ENCODE measurements around the gene LRP1B. TPM values are rescaled to one million over a fixed set of nuclear protein-coding genes. Genes with fewer than 3 reads are reported as not detected.

Gene LRP1B
- total and polyA plus RNA-seq, 2 donors (not counting 1 experiment from before 2014, with no cell fraction given), result under 0.01 to 0.01 TPM

DNA sequence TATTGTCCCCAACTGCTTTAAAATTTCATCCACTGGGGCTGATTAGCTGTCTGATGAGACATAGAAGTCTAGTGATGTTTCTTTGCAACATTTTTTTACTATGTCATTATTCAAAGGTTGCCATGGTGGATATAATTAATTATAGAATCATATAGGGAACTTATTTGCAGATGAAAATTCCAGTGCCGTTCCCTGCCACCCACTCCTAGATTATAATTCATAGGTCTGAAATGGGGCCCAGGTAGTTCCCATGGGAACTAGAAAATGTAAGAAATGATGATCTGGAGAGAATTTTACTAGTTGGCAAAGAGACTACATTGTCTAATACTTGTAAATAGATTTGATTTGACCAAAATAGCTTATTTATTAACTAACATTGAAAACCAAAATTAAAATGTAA, 1854.2 kb downstream of the LRP1B start:
- H3K27me3 ChIP-seq (ENCODE audit: control insufficient read depth, insufficient read depth, low read length), result no peaks in the 10 kb centered on the region
- DNase-seq (ENCODE audit: low read depth in 2 of 2), result no peak
- H3K9ac ChIP-seq (ENCODE audit: insufficient read depth, low read length), result no peak overlapping the region
- no peak for TF ChIP-seq EZH2 (IDR thresholded peaks at IDR 0.05; ENCODE audit: low read length, missing control alignments)
- TF ChIP-seq, protein P1, sequence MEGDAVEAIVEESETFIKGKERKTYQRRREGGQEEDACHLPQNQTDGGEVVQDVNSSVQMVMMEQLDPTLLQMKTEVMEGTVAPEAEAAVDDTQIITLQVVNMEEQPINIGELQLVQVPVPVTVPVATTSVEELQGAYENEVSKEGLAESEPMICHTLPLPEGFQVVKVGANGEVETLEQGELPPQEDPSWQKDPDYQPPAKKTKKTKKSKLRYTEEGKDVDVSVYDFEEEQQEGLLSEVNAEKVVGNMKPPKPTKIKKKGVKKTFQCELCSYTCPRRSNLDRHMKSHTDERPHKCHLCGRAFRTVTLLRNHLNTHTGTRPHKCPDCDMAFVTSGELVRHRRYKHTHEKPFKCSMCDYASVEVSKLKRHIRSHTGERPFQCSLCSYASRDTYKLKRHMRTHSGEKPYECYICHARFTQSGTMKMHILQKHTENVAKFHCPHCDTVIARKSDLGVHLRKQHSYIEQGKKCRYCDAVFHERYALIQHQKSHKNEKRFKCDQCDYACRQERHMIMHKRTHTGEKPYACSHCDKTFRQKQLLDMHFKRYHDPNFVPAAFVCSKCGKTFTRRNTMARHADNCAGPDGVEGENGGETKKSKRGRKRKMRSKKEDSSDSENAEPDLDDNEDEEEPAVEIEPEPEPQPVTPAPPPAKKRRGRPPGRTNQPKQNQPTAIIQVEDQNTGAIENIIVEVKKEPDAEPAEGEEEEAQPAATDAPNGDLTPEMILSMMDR (conservative IDR thresholded peaks at IDR 0.05 in 1 of 2, IDR thresholded peaks at IDR 0.05 in 1 of 2; ENCODE audit: low read depth in 1 of 2, low read length in 2 of 2), result no peak
- no peak overlapping the region for H3K27ac ChIP-seq (ENCODE audit: insufficient read depth, low read length)
- H3K36me3 ChIP-seq (ENCODE audit: control insufficient read depth, insufficient read depth, low read length), result no peaks in the 10 kb centered on the region
- H3K4me1 ChIP-seq (ENCODE audit: control insufficient read depth, extremely low read depth, insufficient read depth, low read length), result no peaks in the 10 kb centered on the region
- H3K4me2 ChIP-seq (ENCODE audit: extremely low read depth, insufficient read depth, low read length), result no peak overlapping the region
- no peak overlapping the region for H3K4me3 ChIP-seq (replicated peaks in 1 of 4; ENCODE audit: control extremely low read depth in 1 of 4, insufficient read depth in 1 of 4, low read depth in 3 of 4, low read length in 4 of 4)
- no peaks in the 10 kb centered on the region for H3K79me2 ChIP-seq (ENCODE audit: control insufficient read depth, insufficient read depth, low read length)
- no peak overlapping the region for H2AFZ ChIP-seq (ENCODE audit: low read length)
- H4K20me1 ChIP-seq (ENCODE audit: control insufficient read depth, extremely low read depth, insufficient read depth, low read length), result no peaks in the 10 kb centered on the region
- no peaks in the 10 kb centered on the region for H3K9me3 ChIP-seq (ENCODE audit: control insufficient read depth, insufficient read depth, low read depth, low read length)

DNA sequence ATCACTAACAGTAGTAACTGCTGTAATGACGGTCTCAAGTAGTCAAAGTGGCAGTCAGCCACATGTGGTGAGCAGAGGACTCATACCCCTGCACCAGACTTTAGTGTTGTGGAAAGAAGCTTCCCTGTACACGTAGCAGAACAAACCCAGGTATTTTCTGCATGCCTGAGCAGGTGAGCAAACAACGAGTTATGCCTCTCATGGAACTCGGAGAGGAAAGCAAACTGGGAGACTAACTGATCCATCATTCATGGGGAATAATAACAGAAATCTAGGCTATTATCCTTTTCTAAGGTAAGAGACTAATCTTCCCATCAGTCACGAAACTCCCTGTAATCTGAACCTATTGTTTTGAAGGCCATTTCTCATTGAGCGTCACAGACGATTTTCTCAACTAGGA, 1855.4 kb downstream of the LRP1B start:
- no peaks in the 10 kb centered on the region for H3K4me1 ChIP-seq (ENCODE audit: control insufficient read depth, extremely low read depth, insufficient read depth, low read length)
- H3K27me3 ChIP-seq (ENCODE audit: control insufficient read depth, insufficient read depth, low read length), result no peaks in the 10 kb centered on the region
- no peak overlapping the region for H2AFZ ChIP-seq (ENCODE audit: low read length)
- no peaks in the 10 kb centered on the region for H3K9me3 ChIP-seq (ENCODE audit: control insufficient read depth, insufficient read depth, low read depth, low read length)
- no peaks in the 10 kb centered on the region for H3K36me3 ChIP-seq (ENCODE audit: control insufficient read depth, insufficient read depth, low read length)
- H3K9ac ChIP-seq (ENCODE audit: insufficient read depth, low read length), result no peak overlapping the region
- no peak overlapping the region for H3K4me2 ChIP-seq (ENCODE audit: extremely low read depth, insufficient read depth, low read length)
- TF ChIP-seq, protein P1 (conservative IDR thresholded peaks at IDR 0.05 in 1 of 2, IDR thresholded peaks at IDR 0.05 in 1 of 2; ENCODE audit: low read depth in 1 of 2, low read length in 2 of 2), result no peak
- no peak for TF ChIP-seq EZH2 (IDR thresholded peaks at IDR 0.05; ENCODE audit: low read length, missing control alignments)
- DNase-seq (ENCODE audit: low read depth in 2 of 2), result no peak
- no peaks in the 10 kb centered on the region for H3K79me2 ChIP-seq (ENCODE audit: control insufficient read depth, insufficient read depth, low read length)
- no peaks in the 10 kb centered on the region for H4K20me1 ChIP-seq (ENCODE audit: control insufficient read depth, extremely low read depth, insufficient read depth, low read length)
- H3K4me3 ChIP-seq (replicated peaks in 1 of 4; ENCODE audit: control extremely low read depth in 1 of 4, insufficient read depth in 1 of 4, low read depth in 3 of 4, low read length in 4 of 4), result no peak overlapping the region
- H3K27ac ChIP-seq (ENCODE audit: insufficient read depth, low read length), result no peak overlapping the region

DNA sequence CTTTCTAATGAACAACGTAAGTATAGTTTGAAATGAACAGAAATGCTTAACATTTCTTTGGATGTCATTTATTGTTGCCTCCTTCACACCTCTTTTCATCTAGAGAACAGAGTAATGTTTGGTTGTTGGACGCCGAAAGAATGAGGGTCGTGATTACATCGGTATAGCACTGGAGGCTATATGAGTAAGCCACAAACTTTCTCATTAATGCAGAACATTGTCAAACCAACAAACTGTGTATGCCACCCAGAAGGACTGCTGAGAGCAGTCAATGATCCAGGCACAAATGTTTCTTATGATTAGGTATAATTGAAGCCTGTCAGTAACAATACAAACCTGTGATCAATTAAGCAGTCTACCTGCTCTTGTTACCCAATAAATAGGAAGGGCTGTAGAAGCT, 1855.9 kb downstream of the LRP1B start:
- Histone ChIP-seq H3K27ac (ENCODE audit: insufficient read depth, low read length) (no peak overlapping the region), H3K9ac (ENCODE audit: insufficient read depth, low read length) (no peak overlapping the region), H3K4me3 (replicated peaks in 1 of 4; ENCODE audit: control extremely low read depth in 1 of 4, insufficient read depth in 1 of 4, low read depth in 3 of 4, low read length in 4 of 4) (no peak overlapping the region), H3K4me2 (ENCODE audit: extremely low read depth, insufficient read depth, low read length) (no peak overlapping the region), H2AFZ (ENCODE audit: low read length) (no peak overlapping the region), H3K9me3 (ENCODE audit: control insufficient read depth, insufficient read depth, low read depth, low read length) (no peaks in the 10 kb centered on the region), H3K4me1 (ENCODE audit: control insufficient read depth, extremely low read depth, insufficient read depth, low read length) (no peaks in the 10 kb centered on the region), H3K36me3 (ENCODE audit: control insufficient read depth, insufficient read depth, low read length) (no peaks in the 10 kb centered on the region), H4K20me1 (ENCODE audit: control insufficient read depth, extremely low read depth, insufficient read depth, low read length) (no peaks in the 10 kb centered on the region), H3K79me2 (ENCODE audit: control insufficient read depth, insufficient read depth, low read length) (no peaks in the 10 kb centered on the region), H3K27me3 (ENCODE audit: control insufficient read depth, insufficient read depth, low read length) (no peaks in the 10 kb centered on the region)
- no peak for TF ChIP-seq EZH2 (IDR thresholded peaks at IDR 0.05; ENCODE audit: low read length, missing control alignments)
- TF ChIP-seq, protein P1 (conservative IDR thresholded peaks at IDR 0.05 in 1 of 2, IDR thresholded peaks at IDR 0.05 in 1 of 2; ENCODE audit: low read depth in 1 of 2, low read length in 2 of 2), result no peak
- DNase-seq (ENCODE audit: low read depth in 2 of 2), result no peak

Data from fibroblast of lung (primary cell).